ENCODE measurements around the gene GMPS. TPM values are rescaled to one million over a fixed set of nuclear protein-coding genes. Genes with fewer than 3 reads are reported as not detected.

GMPS gene
- total and polyA plus RNA-seq, 9 of the 15 experiments (the other 6 are each of a cell fraction or from before 2014, with no cell fraction given), result 73.7 to 282 (median 156) TPM

- no peaks in the 10 kb centered on the region for H3K27me3 ChIP-seq (ENCODE audit: control insufficient read depth in 2 of 2, insufficient read depth in 2 of 2, low read length in 2 of 2)
- FAIRE-seq (no peak), ATAC-seq (peak; percentile 42; the same call in 2 of the 3 replicates), DNase-seq (ENCODE audit: extremely low read depth in 1 of 4, low spot score in 3 of 4) (peak in 1 of 4 experiments; percentile 9)
- ChIA-PET CTCF (ENCODE audit: low intra/inter-chr PET ratio) (no interaction called here), POLR2A (no interaction called here)
- no peak overlapping the region for H3K4me2 ChIP-seq (ENCODE audit: insufficient read depth, low read length)
- H2AFZ ChIP-seq (ENCODE audit: low read depth, low read length), result peak overlapping the region; percentile 60; the same call in 1 of the 2 replicates
- H3K9ac ChIP-seq (ENCODE audit: insufficient read depth in 1 of 2, low read depth in 2 of 2, low read length in 2 of 2), result no peak overlapping the region
- H3K9me3 ChIP-seq (replicated peaks; ENCODE audit: control insufficient read depth, insufficient read depth, low read depth, low read length), result no peaks in the 10 kb centered on the region
- no peaks in the 10 kb centered on the region for H4K20me1 ChIP-seq (replicated peaks; ENCODE audit: control insufficient read depth, insufficient read depth, low read length)
- intact Hi-C loops (cut with micrococcal nuclease) (no loop called here), in situ Hi-C loops (cut with MboI) (no loop called here)
- no peaks in the 10 kb centered on the region for H3K9me1 ChIP-seq (ENCODE audit: control insufficient read depth, insufficient read depth, low read length)
- no peaks in the 10 kb centered on the region for H3K36me3 ChIP-seq (ENCODE audit: control insufficient read depth, insufficient read depth, low read length)
- H3K4me1 ChIP-seq (replicated peaks in 1 of 2; ENCODE audit: control insufficient read depth in 2 of 2, insufficient read depth in 2 of 2, low read length in 2 of 2), result no peaks in the 10 kb centered on the region; a peak in 1 of 5 replicates
- WGBS (ENCODE audit: insufficient coverage, low coverage, missing lambda C conversion rate), result 52% methylated on average over 2 of the region's 2 CpGs
- no peak overlapping the region for H3K4me3 ChIP-seq
- H3K79me2 ChIP-seq (ENCODE audit: control insufficient read depth, insufficient read depth, low read length), result no peaks in the 10 kb centered on the region
- BruUV-seq (replicated peaks), result no TSS peak
- no peak overlapping the region for H3K27ac ChIP-seq (ENCODE audit: extremely low read depth, low read depth, low read length)
- TF ChIP-seq, protein P1, sequence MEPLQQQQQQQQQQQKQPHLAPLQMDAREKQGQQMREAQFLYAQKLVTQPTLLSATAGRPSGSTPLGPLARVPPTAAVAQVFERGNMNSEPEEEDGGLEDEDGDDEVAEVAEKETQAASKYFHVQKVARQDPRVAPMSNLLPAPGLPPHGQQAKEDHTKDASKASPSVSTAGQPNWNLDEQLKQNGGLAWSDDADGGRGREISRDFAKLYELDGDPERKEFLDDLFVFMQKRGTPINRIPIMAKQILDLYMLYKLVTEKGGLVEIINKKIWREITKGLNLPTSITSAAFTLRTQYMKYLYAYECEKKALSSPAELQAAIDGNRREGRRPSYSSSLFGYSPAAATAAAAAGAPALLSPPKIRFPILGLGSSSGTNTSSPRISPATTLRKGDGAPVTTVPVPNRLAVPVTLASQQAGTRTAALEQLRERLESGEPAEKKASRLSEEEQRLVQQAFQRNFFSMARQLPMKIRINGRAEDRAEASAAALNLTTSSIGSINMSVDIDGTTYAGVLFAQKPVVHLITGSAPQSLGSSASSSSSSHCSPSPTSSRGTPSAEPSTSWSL (CRISPR knock-in tag; IDR thresholded peaks at IDR 0.05; ENCODE audit: borderline replicate concordance), result no peak
- TF ChIP-seq, protein P2, sequence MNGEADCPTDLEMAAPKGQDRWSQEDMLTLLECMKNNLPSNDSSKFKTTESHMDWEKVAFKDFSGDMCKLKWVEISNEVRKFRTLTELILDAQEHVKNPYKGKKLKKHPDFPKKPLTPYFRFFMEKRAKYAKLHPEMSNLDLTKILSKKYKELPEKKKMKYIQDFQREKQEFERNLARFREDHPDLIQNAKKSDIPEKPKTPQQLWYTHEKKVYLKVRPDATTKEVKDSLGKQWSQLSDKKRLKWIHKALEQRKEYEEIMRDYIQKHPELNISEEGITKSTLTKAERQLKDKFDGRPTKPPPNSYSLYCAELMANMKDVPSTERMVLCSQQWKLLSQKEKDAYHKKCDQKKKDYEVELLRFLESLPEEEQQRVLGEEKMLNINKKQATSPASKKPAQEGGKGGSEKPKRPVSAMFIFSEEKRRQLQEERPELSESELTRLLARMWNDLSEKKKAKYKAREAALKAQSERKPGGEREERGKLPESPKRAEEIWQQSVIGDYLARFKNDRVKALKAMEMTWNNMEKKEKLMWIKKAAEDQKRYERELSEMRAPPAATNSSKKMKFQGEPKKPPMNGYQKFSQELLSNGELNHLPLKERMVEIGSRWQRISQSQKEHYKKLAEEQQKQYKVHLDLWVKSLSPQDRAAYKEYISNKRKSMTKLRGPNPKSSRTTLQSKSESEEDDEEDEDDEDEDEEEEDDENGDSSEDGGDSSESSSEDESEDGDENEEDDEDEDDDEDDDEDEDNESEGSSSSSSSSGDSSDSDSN (IDR thresholded peaks at IDR 0.05; ENCODE audit: borderline replicate concordance in 1 of 2, low read depth in 2 of 2, low read length in 2 of 2), result no peak
- TF ChIP-seq CEBPG (CRISPR knock-in tag; IDR thresholded peaks at IDR 0.05) (no peak), CEBPG (tag; conservative IDR thresholded peaks at IDR 0.05 in 1 of 2, IDR thresholded peaks at IDR 0.05 in 1 of 2) (no peak), ZNF395 (CRISPR knock-in tag; IDR thresholded peaks at IDR 0.05) (no peak), ARID2 (IDR thresholded peaks at IDR 0.05) (no peak), ARHGAP35 (IDR thresholded peaks at IDR 0.05; ENCODE audit: partially characterized antibody) (no peak), SMARCE1 (IDR thresholded peaks at IDR 0.05) (no peak), ZBTB8A (IDR thresholded peaks at IDR 0.05; ENCODE audit: partially characterized antibody) (no peak), MAFF (IDR thresholded peaks at IDR 0.05; ENCODE audit: low read length) (no peak), ZBTB1 (CRISPR knock-in tag; IDR thresholded peaks at IDR 0.05; ENCODE audit: borderline replicate concordance, low read depth) (no peak), BRF2 (IDR thresholded peaks at IDR 0.05; ENCODE audit: borderline replicate concordance, insufficient read depth, insufficient read length) (no peak), ZNF668 (CRISPR knock-in tag; IDR thresholded peaks at IDR 0.05) (no peak)
- TF ChIP-seq, protein P3, sequence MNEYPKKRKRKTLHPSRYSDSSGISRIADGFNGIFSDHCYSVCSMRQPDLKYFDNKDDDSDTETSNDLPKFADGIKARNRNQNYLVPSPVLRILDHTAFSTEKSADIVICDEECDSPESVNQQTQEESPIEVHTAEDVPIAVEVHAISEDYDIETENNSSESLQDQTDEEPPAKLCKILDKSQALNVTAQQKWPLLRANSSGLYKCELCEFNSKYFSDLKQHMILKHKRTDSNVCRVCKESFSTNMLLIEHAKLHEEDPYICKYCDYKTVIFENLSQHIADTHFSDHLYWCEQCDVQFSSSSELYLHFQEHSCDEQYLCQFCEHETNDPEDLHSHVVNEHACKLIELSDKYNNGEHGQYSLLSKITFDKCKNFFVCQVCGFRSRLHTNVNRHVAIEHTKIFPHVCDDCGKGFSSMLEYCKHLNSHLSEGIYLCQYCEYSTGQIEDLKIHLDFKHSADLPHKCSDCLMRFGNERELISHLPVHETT (CRISPR knock-in tag; conservative IDR thresholded peaks at IDR 0.05 in 1 of 2, IDR thresholded peaks at IDR 0.05 in 1 of 2), result no peak
Observed at GRCh38 chr3:155970398-155970797, 99.9 kb downstream of the GMPS start.

All from K562 (cell line).